Measurements from ENCODE around the gene ZNF83. TPM values are rescaled to one million over a fixed set of nuclear protein-coding genes. Genes with fewer than 3 reads are reported as not detected.

The ZNF83 gene
- total RNA-seq, 1 donor from 2014 or later, result 47.9 TPM

DNA sequence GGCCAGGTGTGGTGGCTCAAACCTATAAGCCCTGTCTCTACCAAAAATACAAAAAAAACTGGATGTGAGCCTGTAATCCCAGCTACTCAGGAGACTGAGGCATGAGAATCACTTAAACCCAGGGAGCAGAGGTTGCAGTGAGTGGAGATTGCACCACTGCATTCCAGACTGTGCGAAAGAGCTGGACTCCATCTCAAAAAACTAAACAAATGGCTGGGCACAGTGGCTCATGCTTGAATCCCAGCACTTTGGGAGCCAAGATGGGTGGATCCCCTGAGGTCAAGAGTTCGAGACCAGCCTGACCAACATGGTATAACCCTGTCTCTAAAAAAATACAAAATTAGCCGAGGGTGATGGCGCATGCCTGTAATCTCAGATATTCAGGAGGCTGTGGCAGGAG is 34.9 kb upstream of the ZNF83 start:
- Histone ChIP-seq H3K4me3 (no peak overlapping the region), H3K36me3 (no peaks in the 10 kb centered on the region), H3K4me1 (no peaks in the 10 kb centered on the region), H3K9me3 (no peaks in the 10 kb centered on the region), H3K27me3 (ENCODE audit: low read depth) (no peaks in the 10 kb centered on the region), H3K27ac (no peak overlapping the region)
- TF ChIP-seq, protein P1, sequence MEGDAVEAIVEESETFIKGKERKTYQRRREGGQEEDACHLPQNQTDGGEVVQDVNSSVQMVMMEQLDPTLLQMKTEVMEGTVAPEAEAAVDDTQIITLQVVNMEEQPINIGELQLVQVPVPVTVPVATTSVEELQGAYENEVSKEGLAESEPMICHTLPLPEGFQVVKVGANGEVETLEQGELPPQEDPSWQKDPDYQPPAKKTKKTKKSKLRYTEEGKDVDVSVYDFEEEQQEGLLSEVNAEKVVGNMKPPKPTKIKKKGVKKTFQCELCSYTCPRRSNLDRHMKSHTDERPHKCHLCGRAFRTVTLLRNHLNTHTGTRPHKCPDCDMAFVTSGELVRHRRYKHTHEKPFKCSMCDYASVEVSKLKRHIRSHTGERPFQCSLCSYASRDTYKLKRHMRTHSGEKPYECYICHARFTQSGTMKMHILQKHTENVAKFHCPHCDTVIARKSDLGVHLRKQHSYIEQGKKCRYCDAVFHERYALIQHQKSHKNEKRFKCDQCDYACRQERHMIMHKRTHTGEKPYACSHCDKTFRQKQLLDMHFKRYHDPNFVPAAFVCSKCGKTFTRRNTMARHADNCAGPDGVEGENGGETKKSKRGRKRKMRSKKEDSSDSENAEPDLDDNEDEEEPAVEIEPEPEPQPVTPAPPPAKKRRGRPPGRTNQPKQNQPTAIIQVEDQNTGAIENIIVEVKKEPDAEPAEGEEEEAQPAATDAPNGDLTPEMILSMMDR (IDR thresholded peaks at IDR 0.05), result no peak
- ATAC-seq, result no peak
- no peak for DNase-seq
- intact Hi-C loops (cut with DNase I), result no loop called here

DNA sequence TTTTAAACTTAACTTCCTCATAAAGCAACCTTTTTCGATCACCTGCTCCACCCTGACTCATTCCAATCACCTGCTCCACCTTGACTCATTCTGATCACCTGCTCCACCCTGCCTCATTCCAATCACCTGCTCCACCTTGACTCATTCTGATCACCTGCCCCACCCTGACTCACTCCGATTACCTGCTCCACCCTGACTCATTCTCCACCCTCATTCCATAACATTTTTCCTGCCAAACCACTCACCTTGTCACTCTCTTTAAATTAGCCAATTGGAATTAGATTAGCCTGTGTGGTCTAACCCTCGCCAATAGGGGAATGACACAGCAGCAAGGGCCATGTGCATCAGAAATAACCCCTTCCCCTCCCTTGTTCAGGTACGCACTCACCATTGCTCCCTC is 31.9 kb upstream of the ZNF83 start:
- TF ChIP-seq, protein P1 (IDR thresholded peaks at IDR 0.05), result no peak
- DNase-seq (no peak), ATAC-seq (no peak)
- H3K4me3 ChIP-seq, result no peak overlapping the region
- no peaks in the 10 kb centered on the region for H3K27me3 ChIP-seq (ENCODE audit: low read depth)
- intact Hi-C loops (cut with DNase I), result no loop called here
- no peaks in the 10 kb centered on the region for H3K36me3 ChIP-seq
- no peaks in the 10 kb centered on the region for H3K9me3 ChIP-seq
- no peaks in the 10 kb centered on the region for H3K4me1 ChIP-seq
- H3K27ac ChIP-seq, result no peak overlapping the region

DNA sequence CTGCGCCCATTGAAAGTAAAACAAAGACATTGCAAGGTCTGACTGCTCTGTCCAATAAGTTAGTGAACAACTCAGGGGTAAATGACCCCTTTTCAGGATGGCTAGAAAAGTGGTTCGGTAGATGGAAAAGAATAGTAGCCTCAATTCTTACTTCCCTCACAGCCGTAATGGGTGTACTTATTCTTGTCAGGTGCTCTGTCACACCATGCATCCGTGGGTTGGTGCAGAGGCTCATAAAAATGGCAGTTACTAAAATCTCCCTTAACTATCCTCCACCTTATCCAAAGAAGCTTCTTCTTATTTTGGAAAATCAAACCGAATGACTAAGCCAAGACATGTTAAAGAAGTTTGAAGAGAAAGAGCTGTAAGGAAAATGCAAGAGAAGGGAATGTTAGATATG is 31.4 kb upstream of the ZNF83 start:
- Histone ChIP-seq H3K27me3 (ENCODE audit: low read depth) (no peaks in the 10 kb centered on the region), H3K9me3 (no peaks in the 10 kb centered on the region), H3K4me1 (no peaks in the 10 kb centered on the region), H3K27ac (no peak overlapping the region), H3K4me3 (no peak overlapping the region), H3K36me3 (no peaks in the 10 kb centered on the region)
- DNase-seq, result no peak
- intact Hi-C loops (cut with DNase I), result no loop called here
- ATAC-seq, result no peak
- TF ChIP-seq, protein P1 (IDR thresholded peaks at IDR 0.05), result no peak

DNA sequence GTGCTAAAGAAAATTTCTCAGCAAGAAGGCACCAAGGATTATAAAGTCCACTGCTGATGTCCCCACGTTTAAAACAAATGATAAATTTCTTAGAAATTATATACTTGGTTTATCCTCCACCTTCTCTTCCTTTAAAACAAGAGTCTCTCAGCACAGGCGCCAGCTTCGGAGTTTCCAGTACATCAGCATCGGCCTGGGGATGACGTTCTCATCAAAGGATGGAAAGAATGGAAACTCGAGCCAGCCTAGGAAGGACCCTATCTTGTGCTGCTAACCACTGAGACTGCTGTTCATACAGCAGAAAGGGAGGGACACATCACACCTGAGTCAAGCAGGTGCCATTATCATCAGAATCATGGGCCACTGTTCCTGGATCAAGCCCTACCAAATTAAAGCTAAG is 29.8 kb upstream of the ZNF83 start:
- no peaks in the 10 kb centered on the region for H3K4me1 ChIP-seq
- no peak overlapping the region for H3K4me3 ChIP-seq
- H3K9me3 ChIP-seq, result no peaks in the 10 kb centered on the region
- ATAC-seq (no peak), DNase-seq (no peak)
- no peaks in the 10 kb centered on the region for H3K27me3 ChIP-seq (ENCODE audit: low read depth)
- TF ChIP-seq, protein P1 (IDR thresholded peaks at IDR 0.05), result no peak
- intact Hi-C loops (cut with DNase I), result no loop called here
- H3K27ac ChIP-seq, result no peak overlapping the region
- no peaks in the 10 kb centered on the region for H3K36me3 ChIP-seq

DNA sequence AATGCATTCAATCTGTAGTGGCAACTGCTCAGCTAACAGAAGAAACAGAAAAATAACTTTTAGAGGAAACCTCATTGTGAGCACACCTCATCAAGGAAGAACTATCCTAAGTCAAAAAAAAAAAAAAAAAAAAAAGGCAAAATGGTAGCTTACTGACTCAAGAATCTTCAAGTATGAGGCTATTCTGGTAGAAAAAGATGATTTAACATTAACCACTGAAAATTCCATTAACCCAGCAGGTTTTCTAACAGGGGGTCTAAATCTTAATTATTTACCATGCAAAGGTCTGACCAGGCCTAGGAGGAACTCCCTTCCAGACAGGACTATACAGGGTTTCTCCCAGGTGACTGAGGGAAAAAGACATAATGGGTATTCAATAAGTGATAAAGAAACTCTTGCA is 28.4 kb upstream of the ZNF83 start:
- intact Hi-C loops (cut with DNase I), result no loop called here
- no peak for ATAC-seq
- TF ChIP-seq, protein P1 (IDR thresholded peaks at IDR 0.05), result no peak

DNA sequence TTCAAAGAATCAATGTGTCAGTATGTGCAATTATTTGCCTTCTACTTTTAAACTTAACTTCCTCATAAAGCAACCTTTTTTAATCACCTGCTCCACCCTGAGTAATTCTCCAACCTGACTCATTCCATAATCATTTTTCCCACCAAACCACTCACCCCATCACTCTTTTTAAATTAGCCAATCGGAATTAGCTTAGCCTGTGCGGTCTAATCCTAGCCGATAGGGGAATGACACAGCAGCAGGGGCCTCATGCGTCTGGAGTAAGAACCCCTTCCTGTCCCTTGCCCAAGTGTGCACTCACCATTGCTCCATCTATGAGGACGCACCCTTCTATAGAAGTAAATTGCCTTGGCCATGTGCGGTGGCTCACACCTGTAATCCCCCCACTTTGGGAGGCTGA is 27.4 kb upstream of the ZNF83 start:
- H3K4me1 ChIP-seq, result no peaks in the 10 kb centered on the region
- H3K4me3 ChIP-seq, result no peak overlapping the region
- intact Hi-C loops (cut with DNase I), result no loop called here
- no peak for DNase-seq
- H3K27me3 ChIP-seq (ENCODE audit: low read depth), result no peaks in the 10 kb centered on the region
- TF ChIP-seq, protein P1 (IDR thresholded peaks at IDR 0.05), result no peak
- no peak for ATAC-seq
- peaks cover 2% of the 10 kb centered on the region for H3K36me3 ChIP-seq
- no peaks in the 10 kb centered on the region for H3K9me3 ChIP-seq
- no peak overlapping the region for H3K27ac ChIP-seq

More for the DNA sequence above, 28.4 kb upstream of the ZNF83 start:
- Histone ChIP-seq H3K4me1 (no peaks in the 10 kb centered on the region), H3K27ac (no peak overlapping the region), H3K36me3 (no peaks in the 10 kb centered on the region), H3K27me3 (ENCODE audit: low read depth) (no peaks in the 10 kb centered on the region), H3K4me3 (no peak overlapping the region), H3K9me3 (no peaks in the 10 kb centered on the region)
- DNase-seq, result no peak
